ENCODE measurements around the gene PSMB7.

PSMB7 gene

GRCh38 chr9:124373851-124374250 is 41.4 kb downstream of the PSMB7 start:
- Histone ChIP-seq H3K27ac (ENCODE audit: low read length) (no peak overlapping the region), H3K4me3 (ENCODE audit: low read depth in 1 of 2, low read length in 2 of 2) (no peak overlapping the region), H3K9me3 (ENCODE audit: control insufficient read depth in 1 of 2, low read length in 2 of 2) (no peaks in the 10 kb centered on the region), H3K27me3 (ENCODE audit: low read depth, low read length) (no peaks in the 10 kb centered on the region), H3K4me1 (ENCODE audit: control insufficient read depth in 1 of 2, insufficient read depth in 2 of 2, low read length in 2 of 2) (peaks cover 0 to 23% of the 10 kb centered on the region in 2 donors), H3K36me3 (ENCODE audit: control insufficient read depth in 1 of 2, insufficient read depth in 2 of 2, low read length in 2 of 2) (peaks cover 0 to 7% of the 10 kb centered on the region in 2 donors)

DNA sequence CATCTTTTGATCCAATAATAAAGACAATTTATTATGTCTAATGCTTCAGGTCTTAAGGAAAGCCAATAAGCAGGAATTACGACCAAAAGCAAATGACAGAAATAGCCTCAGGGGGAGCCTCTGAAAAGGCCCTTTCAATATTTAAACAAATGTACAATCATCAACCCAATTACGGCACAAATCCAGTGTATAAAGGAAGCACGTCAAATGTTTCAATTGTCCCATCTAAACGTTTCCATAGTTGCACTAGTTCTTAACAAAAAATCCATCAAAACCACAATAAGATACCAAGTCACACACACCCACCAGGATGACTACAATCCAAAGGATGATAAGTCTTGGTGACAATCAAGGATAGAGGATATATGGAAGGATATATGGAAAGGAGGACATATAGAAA is 41.9 kb downstream of the PSMB7 start:
- H3K4me1 ChIP-seq (ENCODE audit: control insufficient read depth in 1 of 2, insufficient read depth in 2 of 2, low read length in 2 of 2): peaks cover 0 to 20% of the 10 kb centered on the region in 2 donors

GRCh38 chr9:124372038-124372437 is 43.2 kb downstream of the PSMB7 start:
- Histone ChIP-seq H3K4me1 (ENCODE audit: control insufficient read depth in 1 of 2, insufficient read depth in 2 of 2, low read length in 2 of 2) (peaks cover 0 to 12% of the 10 kb centered on the region in 2 donors), H3K4me3 (ENCODE audit: low read depth in 1 of 2, low read length in 2 of 2) (no peak overlapping the region), H3K36me3 (ENCODE audit: control insufficient read depth in 1 of 2, insufficient read depth in 2 of 2, low read length in 2 of 2) (peaks cover 0 to 7% of the 10 kb centered on the region in 2 donors), H3K27me3 (ENCODE audit: low read depth, low read length) (no peaks in the 10 kb centered on the region), H3K27ac (ENCODE audit: low read length) (no peak overlapping the region), H3K9me3 (ENCODE audit: control insufficient read depth in 1 of 2, low read length in 2 of 2) (no peaks in the 10 kb centered on the region)

More for the DNA sequence above, 41.9 kb downstream of the PSMB7 start:
- no peaks in the 10 kb centered on the region for H3K9me3 ChIP-seq (ENCODE audit: control insufficient read depth in 1 of 2, low read length in 2 of 2)
- H3K36me3 ChIP-seq (ENCODE audit: control insufficient read depth in 1 of 2, insufficient read depth in 2 of 2, low read length in 2 of 2): peaks cover 0 to 7% of the 10 kb centered on the region in 2 donors
- H3K27ac ChIP-seq (ENCODE audit: low read length): no peak overlapping the region
- no peak overlapping the region for H3K4me3 ChIP-seq (ENCODE audit: low read depth in 1 of 2, low read length in 2 of 2)
- H3K27me3 ChIP-seq (ENCODE audit: low read depth, low read length): no peaks in the 10 kb centered on the region

DNA sequence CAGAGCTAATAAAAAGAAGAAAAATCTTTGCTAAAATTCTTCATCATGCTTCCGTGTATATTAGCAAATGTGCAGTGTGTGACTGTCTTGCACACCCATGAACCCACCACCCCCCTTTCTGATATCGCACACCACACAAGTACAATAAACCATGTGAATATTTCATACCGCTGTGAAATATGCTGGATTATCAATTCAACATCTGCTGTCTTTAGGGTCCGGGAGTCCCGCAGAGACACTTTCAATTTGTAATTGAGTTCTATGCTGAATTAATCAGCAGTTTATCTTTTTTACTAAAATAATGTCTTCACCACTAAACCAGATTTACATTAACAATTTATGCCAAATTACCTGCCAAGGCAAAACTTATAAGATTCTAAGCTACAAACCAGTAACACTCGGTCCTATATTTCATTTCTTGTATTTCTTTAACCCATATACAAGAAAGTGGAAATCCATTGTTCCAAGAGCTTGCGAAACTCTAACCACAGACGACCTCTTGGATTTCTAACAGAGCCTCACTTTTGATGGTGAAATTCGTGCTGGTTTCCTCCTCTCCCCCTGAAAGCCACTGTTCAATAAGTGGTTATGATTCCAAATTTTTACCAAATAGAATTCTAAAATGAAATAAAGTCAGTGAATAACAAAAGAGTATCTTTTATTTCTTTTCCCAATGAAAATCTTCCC is 44.2 kb downstream of the PSMB7 start:
- no peaks in the 10 kb centered on the region for H3K27me3 ChIP-seq (ENCODE audit: low read depth, low read length)
- peaks cover 0 to 12% of the 10 kb centered on the region in 2 donors for H3K4me1 ChIP-seq (ENCODE audit: control insufficient read depth in 1 of 2, insufficient read depth in 2 of 2, low read length in 2 of 2)
- H3K4me3 ChIP-seq (ENCODE audit: low read depth in 1 of 2, low read length in 2 of 2): no peak overlapping the region
- no peaks in the 10 kb centered on the region for H3K9me3 ChIP-seq (ENCODE audit: control insufficient read depth in 1 of 2, low read length in 2 of 2)
- H3K27ac ChIP-seq (ENCODE audit: low read length): no peak overlapping the region
- H3K36me3 ChIP-seq (ENCODE audit: control insufficient read depth in 1 of 2, insufficient read depth in 2 of 2, low read length in 2 of 2): peaks cover 0 to 7% of the 10 kb centered on the region in 2 donors

DNA sequence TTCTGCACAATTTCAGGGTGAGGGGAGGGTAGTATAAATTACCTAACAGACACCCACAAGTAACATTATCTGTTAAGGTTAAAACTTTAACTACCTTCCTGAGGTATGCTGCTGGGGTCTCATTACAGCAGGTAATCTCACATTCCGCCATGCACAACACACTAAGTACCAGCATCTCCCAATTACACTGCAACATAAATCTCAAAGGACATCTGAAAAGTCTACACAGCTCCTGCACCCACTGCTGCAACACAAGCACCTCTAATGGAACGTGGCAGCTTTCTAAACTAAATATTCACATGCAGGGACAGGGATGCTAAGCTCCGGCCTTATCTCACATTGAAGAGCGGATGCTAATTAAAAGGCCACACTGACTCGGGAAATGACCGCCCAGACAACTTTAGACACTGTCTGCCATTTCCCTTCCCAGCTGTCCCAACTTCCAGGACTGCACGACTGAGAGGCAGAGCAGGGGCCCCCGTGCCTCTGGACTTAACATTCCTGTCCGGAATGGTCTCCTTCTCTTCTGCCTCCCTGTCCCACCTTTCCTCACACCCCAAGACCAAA is 45.9 kb downstream of the PSMB7 start:
- H3K4me3 ChIP-seq (ENCODE audit: low read depth in 1 of 2, low read length in 2 of 2): no peak overlapping the region
- no peak overlapping the region for H3K27ac ChIP-seq (ENCODE audit: low read length)
- H3K36me3 ChIP-seq (ENCODE audit: control insufficient read depth in 1 of 2, insufficient read depth in 2 of 2, low read length in 2 of 2): no peaks in the 10 kb centered on the region
- H3K4me1 ChIP-seq (ENCODE audit: control insufficient read depth in 1 of 2, insufficient read depth in 2 of 2, low read length in 2 of 2): peaks cover 0 to 12% of the 10 kb centered on the region in 2 donors
- no peaks in the 10 kb centered on the region for H3K27me3 ChIP-seq (ENCODE audit: low read depth, low read length)
- no peaks in the 10 kb centered on the region for H3K9me3 ChIP-seq (ENCODE audit: control insufficient read depth in 1 of 2, low read length in 2 of 2)

DNA sequence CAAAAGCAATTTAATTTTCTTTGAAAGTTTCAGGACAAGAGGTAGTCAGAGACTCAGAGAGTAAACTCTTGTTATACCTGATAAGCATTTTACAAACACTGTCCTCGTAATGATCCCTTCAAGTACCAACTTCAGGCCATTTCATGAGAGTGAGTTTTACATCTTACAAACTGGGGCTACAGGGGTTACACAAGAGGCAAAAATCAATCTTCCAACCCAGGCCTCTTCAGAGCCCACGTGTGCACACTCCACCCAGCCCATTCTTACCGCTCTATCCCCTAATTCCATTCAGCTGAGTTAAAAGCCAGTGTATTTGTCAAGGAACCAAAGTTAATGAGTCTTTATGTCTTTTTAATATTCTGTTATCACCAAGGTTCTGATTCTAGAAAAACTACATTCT is 46.5 kb downstream of the PSMB7 start:
- H3K4me3 ChIP-seq (ENCODE audit: low read depth in 1 of 2, low read length in 2 of 2): no peak overlapping the region
- no peaks in the 10 kb centered on the region for H3K36me3 ChIP-seq (ENCODE audit: control insufficient read depth in 1 of 2, insufficient read depth in 2 of 2, low read length in 2 of 2)
- no peaks in the 10 kb centered on the region for H3K27me3 ChIP-seq (ENCODE audit: low read depth, low read length)
- no peak overlapping the region for H3K27ac ChIP-seq (ENCODE audit: low read length)
- H3K4me1 ChIP-seq (ENCODE audit: control insufficient read depth in 1 of 2, insufficient read depth in 2 of 2, low read length in 2 of 2): peaks cover 0 to 12% of the 10 kb centered on the region in 2 donors
- no peaks in the 10 kb centered on the region for H3K9me3 ChIP-seq (ENCODE audit: control insufficient read depth in 1 of 2, low read length in 2 of 2)

- H3K36me3 ChIP-seq (ENCODE audit: control insufficient read depth in 1 of 2, insufficient read depth in 2 of 2, low read length in 2 of 2): no peaks in the 10 kb centered on the region
- no peaks in the 10 kb centered on the region for H3K27me3 ChIP-seq (ENCODE audit: low read depth, low read length)
Measured at GRCh38 chr9:124366476-124367220, 48.6 kb downstream of the PSMB7 start.

GRCh38 chr9:124365036-124365435 is 50.2 kb downstream of the PSMB7 start:
- H3K9me3 ChIP-seq (ENCODE audit: control insufficient read depth in 1 of 2, low read length in 2 of 2): no peaks in the 10 kb centered on the region
- H3K27ac ChIP-seq (ENCODE audit: low read length): no peak overlapping the region
- peaks cover 0 to 2% of the 10 kb centered on the region in 2 donors for H3K36me3 ChIP-seq (ENCODE audit: control insufficient read depth in 1 of 2, insufficient read depth in 2 of 2, low read length in 2 of 2)
- H3K27me3 ChIP-seq (ENCODE audit: low read depth, low read length): no peaks in the 10 kb centered on the region
- H3K4me3 ChIP-seq (ENCODE audit: low read depth in 1 of 2, low read length in 2 of 2): no peak overlapping the region
- peaks cover 0 to 11% of the 10 kb centered on the region in 2 donors for H3K4me1 ChIP-seq (ENCODE audit: control insufficient read depth in 1 of 2, insufficient read depth in 2 of 2, low read length in 2 of 2)

More at GRCh38 chr9:124366476-124367220, 48.6 kb downstream of the PSMB7 start:
- no peak overlapping the region for H3K4me3 ChIP-seq (ENCODE audit: low read depth in 1 of 2, low read length in 2 of 2)
- H3K27ac ChIP-seq (ENCODE audit: low read length): no peak overlapping the region
- peaks cover 0 to 12% of the 10 kb centered on the region in 2 donors for H3K4me1 ChIP-seq (ENCODE audit: control insufficient read depth in 1 of 2, insufficient read depth in 2 of 2, low read length in 2 of 2)
- H3K9me3 ChIP-seq (ENCODE audit: control insufficient read depth in 1 of 2, low read length in 2 of 2): no peaks in the 10 kb centered on the region

DNA sequence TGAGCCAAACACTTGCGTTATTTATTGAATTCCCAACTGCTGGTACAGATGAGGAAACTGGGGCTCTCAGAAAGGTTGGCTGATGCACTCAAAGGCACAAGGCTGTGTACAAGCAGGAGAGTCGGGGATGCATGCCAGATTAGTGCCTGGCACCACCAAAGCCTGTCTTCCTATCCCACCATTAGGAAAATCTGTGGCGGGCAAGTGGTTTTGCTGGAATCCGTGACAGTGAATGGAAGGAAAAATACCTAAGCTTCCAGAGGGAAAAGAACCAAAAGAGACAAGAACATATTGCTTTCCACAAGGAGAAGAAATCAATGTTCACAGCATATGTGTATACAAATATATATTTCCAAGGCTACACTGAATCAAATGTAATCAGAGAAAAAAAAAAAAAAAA is 51.1 kb downstream of the PSMB7 start:
- Histone ChIP-seq H3K4me3 (ENCODE audit: low read depth in 1 of 2, low read length in 2 of 2) (no peak overlapping the region), H3K4me1 (ENCODE audit: control insufficient read depth in 1 of 2, insufficient read depth in 2 of 2, low read length in 2 of 2) (peaks cover 0 to 3% of the 10 kb centered on the region in 2 donors)

GRCh38 chr9:124363326-124364096 is 51.7 kb downstream of the PSMB7 start:
- H3K9me3 ChIP-seq (ENCODE audit: control insufficient read depth in 1 of 2, low read length in 2 of 2): no peaks in the 10 kb centered on the region
- H3K4me1 ChIP-seq (ENCODE audit: control insufficient read depth in 1 of 2, insufficient read depth in 2 of 2, low read length in 2 of 2): peaks cover 0 to 3% of the 10 kb centered on the region in 2 donors
- no peak overlapping the region for H3K27ac ChIP-seq (ENCODE audit: low read length)
- peaks cover 0 to 2% of the 10 kb centered on the region in 2 donors for H3K36me3 ChIP-seq (ENCODE audit: control insufficient read depth in 1 of 2, insufficient read depth in 2 of 2, low read length in 2 of 2)
- no peaks in the 10 kb centered on the region for H3K27me3 ChIP-seq (ENCODE audit: low read depth, low read length)
- no peak overlapping the region for H3K4me3 ChIP-seq (ENCODE audit: low read depth in 1 of 2, low read length in 2 of 2)

More for the DNA sequence above, 51.1 kb downstream of the PSMB7 start:
- H3K36me3 ChIP-seq (ENCODE audit: control insufficient read depth in 1 of 2, insufficient read depth in 2 of 2, low read length in 2 of 2): peaks cover 0 to 2% of the 10 kb centered on the region in 2 donors
- H3K27me3 ChIP-seq (ENCODE audit: low read depth, low read length): no peaks in the 10 kb centered on the region
- no peak overlapping the region for H3K27ac ChIP-seq (ENCODE audit: low read length)
- no peaks in the 10 kb centered on the region for H3K9me3 ChIP-seq (ENCODE audit: control insufficient read depth in 1 of 2, low read length in 2 of 2)

DNA sequence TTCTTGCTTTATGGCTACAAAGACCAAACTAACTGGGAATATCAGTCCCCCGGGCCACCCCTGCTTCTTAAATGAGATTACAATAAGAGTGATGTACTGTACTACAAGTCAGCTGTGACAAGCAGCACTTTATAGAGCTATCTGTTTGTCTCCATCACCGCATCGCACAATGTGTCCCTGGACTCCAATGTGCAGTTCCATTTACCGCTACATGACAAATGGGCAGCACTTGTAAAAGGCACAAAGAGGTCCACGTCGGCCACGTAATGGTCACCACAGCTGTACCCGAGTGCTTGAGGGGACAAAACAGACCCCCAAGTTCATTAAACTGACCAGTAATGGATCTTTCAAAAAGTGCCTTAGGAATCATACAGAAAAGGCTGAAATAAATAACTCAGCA is 54.1 kb downstream of the PSMB7 start:
- no peaks in the 10 kb centered on the region for H3K9me3 ChIP-seq (ENCODE audit: control insufficient read depth in 1 of 2, low read length in 2 of 2)
- H3K4me3 ChIP-seq (ENCODE audit: low read depth in 1 of 2, low read length in 2 of 2): no peak overlapping the region
- H3K4me1 ChIP-seq (ENCODE audit: control insufficient read depth in 1 of 2, insufficient read depth in 2 of 2, low read length in 2 of 2): peaks cover 0 to 3% of the 10 kb centered on the region in 2 donors
- no peaks in the 10 kb centered on the region for H3K27me3 ChIP-seq (ENCODE audit: low read depth, low read length)
- no peak overlapping the region for H3K27ac ChIP-seq (ENCODE audit: low read length)
- peaks cover 9 to 13% of the 10 kb centered on the region in 2 donors for H3K36me3 ChIP-seq (ENCODE audit: control insufficient read depth in 1 of 2, insufficient read depth in 2 of 2, low read length in 2 of 2)
